RPMI7951 (cell line): Measurements from ENCODE around the gene EXOSC2. TPM values are rescaled to one million over a fixed set of nuclear protein-coding genes. Genes with fewer than 3 reads are reported as not detected.

Experiments used
- DNase-seq: peaks from one replicate; pipeline ENCODE4 v3.0.0-alpha.2; 2012; ENCODE audit warnings: low read depth
- total RNA-seq: library from RNA; depleted of rRNA; stranded (reverse); fragments of >200 nt; shearing (Covaris generic); gene quantifications from 2 replicates; pipeline ENCODE4 v1.2.3, GENCODE V29; 2014

EXOSC2 gene
- total RNA-seq, 1 experiment from 2014 or later = 33.9 TPM

DNA sequence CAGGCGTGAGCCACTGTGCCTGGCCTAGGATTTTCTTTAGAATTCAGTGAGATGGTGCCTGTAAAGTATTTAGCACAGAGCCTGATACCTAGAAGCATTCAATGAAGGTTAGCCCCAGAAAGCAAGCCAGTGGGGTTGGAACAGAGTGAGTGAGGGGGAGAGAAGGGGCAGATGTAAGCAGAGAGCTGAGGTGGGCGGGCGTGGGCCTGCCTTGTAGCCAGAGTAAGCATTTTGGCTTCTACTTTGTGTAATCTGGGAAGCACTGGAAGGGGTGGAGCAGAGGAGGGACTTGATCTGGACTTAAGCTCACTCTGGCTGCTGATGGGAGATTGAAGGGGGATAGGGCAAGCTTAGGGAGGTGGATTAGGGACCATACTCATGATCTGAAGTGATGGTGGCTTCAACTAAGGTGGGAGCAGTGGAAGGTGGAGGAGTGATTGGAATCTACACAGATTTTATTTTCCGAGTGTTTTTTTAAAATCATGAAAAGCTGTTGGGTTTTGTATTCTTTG lies 2.6 kb downstream of the EXOSC2 start:
- no peak for DNase-seq

DNA sequence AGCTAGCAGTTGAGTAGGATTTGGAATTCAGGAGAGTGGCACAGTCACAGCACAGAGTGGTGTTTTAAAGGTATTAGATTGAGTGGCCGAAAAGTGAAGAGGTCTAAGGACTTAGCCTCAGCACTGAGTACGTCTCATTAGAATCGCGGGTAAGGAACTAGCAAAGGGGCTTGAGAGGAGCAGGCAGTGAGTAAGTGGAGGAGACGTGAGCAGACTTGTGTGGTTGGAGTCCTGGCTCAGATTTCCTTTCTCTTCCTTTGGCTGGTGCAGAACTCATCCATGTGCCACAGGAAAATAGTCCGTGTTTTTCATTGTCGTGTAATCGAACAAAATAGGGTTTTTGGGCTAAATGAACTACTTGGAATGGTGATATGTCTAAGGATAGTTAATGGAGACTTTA lies 3.4 kb downstream of the EXOSC2 start:
- DNase-seq = no peak

DNA sequence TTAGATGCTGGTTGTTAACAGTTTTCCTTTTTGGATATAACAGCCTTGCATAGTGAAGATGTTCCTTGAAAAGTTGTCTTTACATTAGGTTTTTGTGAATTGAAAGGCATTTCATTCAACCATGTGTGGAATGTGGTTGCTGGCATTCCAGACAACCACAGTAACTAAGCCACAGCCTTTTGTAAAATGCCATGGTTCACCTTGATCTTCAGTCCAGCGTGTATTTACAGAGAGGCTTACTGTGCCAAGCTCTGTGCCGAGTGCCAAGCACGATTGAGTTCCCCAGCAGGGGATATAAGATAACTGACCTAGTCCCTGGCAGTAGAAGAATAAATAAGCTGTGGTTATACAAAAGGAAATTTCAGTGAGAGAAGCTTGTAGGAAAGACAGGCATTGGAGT lies 4.9 kb downstream of the EXOSC2 start:
- no peak for DNase-seq

DNA sequence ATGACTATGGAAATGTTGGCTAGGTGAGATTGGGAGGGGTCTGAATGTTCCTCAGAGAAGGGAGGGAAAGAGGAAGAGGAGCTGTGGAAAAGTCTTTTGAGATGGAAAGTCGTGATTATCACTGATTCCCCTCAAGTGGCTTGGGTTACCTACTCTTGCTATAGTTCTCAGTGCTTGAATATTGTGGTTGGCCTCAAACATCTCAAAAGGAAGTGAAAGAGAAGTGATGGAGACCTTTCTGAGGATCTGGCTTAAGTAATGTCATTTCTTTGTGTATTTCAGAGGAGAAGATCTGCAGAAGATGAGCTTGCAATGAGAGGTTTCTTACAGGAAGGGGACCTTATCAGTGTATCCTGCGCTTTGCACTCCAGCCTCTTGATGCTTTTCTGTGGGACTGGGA lies 5.5 kb downstream of the EXOSC2 start:
- no peak for DNase-seq

DNA sequence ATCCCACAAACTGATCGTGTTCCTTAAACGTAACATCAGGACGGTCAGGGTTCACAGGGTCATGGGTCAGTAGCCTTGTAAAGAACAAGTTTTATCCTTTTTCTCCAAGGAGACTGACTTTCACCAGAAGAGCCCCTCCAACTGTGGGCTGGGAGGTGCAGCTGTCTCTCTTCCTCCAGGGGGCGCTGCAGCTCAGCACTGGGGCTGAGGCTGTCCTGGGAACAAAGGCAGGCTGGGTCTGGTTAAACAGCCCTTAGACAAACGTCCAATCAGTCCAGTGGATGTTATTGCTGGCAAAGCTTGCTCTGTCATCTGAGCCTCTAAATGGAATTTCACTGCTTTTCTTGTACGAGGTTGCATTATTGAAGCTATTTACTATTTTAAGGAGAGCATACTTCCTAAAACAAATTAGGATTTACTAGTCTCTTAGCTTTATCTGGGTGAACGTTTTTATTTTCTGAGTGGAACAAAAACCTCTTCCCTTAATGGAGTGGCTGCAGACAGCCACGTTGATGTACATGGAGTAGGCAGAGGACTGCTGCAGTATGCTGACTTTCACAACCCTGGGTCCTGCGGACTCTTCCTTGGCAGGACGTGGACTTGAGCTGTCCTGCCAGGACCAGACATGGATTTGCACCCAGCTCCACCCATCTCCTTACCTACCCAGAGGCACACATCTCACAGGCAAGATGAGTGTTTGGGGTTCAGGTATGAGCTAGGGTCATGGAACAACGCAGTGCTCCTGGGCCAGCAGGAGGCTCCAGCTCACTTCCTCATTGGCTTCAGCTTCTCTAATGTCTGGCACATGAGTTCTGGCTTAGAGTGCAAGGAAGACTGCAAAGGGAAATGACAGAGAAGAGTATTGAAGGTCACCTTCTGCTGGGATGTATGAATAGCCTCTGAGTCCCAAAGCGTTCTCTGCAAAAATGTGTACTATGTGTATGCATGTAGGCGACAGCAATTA lies 7.8 kb downstream of the EXOSC2 start:
- no peak for DNase-seq

DNA sequence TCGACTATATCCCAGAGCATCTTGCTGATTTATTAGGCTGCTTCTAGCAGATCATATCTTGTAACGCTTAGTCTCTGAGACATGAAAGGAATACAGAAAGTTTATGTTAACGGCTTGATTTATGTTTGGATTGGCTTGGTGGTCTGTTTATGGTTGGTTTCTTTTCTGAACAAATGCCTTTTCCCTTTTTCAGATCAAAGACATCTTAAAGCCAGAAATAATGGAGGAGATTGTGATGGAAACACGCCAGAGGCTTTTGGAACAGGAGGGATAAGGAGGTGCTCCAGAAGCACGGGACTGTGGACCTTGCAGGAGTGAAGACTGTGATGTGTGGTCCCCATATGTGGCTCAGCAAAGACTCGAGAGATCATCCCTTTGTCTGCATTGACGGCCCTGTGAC lies 9.9 kb downstream of the EXOSC2 start:
- DNase-seq = no peak

DNA sequence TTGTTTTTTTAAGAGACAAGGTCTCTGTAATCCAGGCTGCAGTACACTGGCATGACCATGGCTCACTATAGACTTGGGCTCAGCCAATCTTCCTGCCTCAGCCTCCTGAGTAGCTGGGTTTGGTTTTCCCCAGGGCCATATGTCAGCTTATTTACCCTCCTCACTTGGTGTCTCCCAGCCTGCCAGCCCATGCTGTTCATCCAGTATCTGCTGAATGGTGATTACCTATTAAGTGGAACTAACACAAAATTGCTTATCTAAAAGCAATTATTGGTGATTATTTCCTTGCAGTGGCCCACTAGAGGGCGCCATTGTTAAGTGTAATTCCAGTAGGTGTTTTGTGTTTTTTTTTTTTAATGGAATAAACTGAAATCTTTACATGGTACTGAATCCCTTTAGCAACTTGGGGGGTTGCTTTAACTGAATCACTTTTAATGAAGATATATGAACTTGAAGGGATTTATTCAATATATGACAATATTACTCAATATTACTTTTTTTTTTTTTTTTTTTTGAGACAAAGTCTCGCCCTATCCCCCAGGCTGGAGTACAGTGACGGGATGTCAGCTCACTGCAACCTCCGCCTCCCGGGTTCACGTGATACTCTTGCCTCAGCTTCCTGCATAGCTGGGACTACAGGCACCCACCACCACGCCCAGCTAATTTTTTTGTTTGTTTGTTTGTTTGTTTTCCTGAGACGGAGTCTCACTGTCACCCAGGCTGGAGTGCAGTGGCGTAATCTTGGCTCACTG lies 13.8 kb downstream of the EXOSC2 start:
- peak; percentile 54 for DNase-seq

DNA sequence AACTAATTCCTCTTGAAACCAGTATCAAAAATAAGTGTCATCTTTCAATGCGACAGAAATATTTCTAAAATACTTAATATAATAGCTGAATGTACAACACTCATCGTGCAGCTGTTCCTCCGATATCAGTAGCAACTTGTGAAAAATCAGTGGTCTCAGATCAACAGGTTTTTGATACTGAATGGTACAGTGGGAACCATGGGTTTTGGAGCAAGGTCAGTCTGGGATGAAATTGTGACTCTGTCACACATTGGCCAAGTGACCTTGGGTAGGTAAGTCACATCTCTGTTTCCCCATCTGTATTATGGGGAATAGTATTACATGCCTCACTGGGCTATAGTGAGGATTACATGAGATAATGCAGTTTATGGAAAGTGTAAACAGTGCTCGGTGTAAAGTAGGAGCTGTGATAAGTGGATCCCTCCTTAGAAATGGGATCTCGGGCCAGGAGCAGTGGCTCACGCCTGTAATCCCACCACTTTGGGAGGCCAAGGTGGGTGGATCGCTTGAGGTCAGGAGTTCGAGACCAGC lies 17.3 kb downstream of the EXOSC2 start:
- DNase-seq = no peak

DNA sequence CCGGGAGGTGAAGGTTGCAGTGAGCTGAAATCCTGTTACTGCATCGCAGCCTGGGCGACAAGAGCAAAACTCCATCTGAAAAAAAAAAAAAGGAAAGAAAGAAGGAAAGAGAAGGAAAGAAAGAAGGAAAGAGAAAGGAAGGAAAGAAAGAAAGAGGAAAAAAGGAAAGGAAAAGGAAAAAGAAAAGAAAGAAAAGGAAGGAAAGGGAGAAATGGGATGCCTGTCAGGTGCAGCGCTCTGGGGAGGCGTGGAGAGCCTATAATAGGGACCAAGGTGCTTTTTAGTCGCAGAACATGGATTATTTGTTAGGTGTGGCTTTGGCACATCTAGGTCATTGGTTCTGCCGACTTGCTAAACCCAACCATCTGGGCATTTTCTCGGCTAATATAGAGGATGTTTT lies 17.9 kb downstream of the EXOSC2 start:
- no peak for DNase-seq

DNA sequence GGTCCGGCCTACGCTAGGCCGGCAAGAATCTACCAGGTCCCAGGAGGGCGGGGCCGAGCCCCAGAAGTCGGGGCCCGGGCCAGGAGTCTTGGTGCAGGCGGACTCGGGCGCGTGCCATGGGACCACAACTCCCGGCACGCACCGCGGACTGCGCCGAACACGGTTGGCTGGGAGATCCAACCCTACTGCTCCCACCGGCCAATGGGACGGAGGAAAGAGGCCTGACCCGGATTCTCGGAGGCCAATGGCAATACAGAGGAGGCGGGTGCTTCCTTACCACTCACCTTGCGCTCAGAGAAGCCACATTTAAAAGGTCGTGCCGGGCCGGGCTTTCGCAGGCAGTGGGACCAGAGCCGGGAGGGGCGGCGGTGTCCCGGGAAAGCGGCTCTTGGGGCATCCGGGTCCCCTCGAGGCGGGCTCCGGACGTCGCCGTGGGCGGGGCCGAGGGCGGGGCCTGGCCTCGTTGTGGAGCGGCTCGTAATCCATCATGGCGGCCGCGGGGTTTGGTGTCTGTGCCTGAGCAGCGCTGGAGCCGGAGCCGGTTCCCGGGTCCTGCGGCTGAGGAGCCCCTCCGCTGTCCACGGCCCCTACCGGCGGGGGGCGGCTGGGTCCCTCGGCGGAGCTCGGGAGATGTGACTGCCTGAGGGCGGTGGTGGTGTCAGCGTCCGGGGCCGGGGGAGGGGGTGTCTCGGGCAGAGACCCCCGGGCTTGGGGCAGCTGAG lies 19.1 kb downstream of the EXOSC2 start:
- DNase-seq = peak; percentile 98

DNA sequence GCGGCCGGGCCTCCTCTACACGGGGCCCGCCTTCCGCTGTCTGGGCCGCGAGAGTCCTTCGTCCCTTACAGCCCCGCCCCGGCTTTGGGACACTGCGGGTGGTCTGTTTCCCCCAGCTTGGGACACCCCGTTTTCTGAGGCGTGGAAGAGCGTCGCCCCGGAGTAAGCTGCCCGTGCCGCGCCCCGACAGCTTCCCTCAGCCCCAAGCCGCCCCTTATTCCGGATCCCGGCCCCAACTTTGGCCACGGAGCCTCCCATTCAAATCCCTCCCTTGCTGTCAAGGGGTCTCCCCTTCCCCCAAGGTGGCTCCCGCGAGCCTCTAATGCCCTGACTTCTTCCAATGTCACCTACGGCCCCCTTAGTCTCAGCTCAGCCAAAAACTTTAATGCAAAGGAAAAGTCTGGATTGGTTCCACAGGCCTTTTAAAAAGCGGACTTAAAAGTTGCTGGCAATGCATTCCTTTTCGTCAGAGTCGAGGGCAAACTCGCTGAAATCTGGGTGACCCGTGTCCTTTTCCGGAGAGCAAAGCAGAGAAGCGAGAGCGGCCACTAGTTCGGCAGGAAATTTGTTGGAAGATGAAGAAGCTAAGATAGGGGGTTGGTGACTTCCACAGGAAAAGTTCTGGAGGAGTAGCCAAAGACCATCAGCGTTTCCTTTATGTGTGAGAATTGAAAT lies 19.8 kb downstream of the EXOSC2 start:
- peak; percentile 45 for DNase-seq

DNA sequence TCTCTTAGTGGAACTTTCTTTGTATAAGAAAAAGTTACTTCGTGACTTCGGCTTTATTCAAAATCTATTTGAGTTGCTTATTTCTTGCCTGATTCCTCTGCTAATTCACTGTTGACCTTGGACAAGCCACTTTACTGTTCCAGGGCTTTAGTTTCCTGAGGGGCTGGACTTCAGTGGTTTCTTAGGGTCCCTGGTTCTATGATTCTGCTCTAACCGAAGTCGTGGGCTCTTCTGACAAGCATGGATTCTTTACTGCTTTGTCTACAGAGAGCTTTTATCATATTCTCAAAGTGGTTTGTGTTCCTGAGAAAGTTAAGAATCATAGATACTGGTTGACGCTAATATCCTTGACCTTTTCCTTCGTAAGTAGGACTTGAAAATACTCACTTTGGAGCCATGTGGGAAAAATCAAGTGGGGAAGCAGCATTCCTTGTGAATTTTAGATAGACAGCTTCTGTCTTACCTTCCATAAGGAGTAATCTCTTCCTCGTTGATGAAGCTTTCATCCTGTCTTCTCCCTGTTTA lies 21.1 kb downstream of the EXOSC2 start:
- DNase-seq = no peak

DNA sequence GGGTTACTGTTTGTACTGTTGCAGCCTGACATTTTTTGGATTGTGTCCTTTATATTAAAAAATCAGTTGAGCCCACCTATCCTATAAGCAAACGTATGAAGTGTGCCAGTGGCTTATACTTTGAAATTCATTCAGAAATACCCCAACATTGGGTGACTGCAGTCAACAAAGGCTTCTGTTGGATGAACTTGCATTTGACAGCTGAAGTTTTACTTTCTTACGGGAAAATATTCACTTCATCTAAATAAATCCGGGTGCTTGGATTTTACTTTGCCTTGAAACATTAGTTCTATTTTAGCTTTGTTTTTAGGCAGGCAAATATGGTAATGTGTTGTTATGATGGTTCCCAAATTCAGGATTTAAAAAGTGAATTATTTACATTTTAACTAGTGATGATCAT lies 21.7 kb downstream of the EXOSC2 start:
- no peak for DNase-seq

DNA sequence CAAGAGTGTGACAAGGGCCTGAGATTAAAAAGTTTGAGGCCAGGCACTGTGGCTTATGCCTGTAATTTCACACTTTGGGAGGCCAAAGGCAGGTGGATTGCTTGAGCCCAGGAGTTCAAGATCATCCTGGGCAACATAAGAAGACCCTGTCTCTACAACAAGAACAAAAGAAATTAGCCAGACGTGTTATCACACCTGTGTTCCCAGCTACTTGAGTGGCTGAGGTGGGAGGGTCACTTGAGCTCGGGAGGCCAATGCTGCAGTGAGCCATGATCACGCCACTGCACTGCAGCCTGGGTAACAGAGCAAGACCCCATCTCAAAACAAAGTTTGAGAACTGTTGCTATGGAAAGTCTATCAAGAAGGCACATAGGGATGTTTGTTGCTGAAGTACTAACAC lies 25.0 kb downstream of the EXOSC2 start:
- no peak for DNase-seq

DNA sequence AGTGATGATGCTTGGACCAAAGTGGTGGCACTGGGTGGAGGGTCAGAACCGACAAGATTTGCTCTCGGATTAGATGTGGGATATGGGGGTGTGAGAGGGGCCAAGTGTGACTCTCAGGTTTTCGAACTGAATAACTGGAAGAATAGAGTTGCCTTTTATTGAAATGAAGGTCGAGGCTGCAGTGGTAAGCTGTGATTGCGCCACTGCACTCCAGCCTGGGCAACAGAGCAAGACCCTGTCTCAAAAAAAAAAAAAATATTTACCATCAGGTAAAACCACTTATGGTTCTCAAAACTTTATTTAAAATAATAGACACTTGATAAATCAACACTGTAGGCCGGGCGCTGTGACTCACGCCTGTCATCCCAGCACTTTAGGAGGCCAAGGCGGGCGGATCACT lies 27.2 kb downstream of the EXOSC2 start:
- no peak for DNase-seq

DNA sequence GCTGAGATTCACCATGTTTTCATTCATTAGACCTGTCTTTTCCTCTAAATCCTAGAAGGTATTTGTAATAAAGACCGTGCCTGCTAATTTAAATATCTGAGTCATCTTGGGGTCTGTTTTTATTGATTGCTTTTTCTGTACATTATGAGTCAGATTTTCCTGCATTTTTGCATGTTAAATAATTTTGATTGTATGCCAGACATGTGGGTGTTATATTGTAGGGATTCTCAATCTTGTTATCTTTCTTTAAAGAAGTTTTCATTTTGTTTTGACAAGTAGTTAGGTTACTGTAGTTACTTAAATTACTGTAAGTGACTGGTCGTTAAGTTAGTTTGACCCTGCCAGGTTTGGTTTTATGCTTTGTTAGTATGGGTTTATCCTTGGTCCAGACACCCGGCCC lies 35.1 kb downstream of the EXOSC2 start:
- DNase-seq = peak; percentile 26

DNA sequence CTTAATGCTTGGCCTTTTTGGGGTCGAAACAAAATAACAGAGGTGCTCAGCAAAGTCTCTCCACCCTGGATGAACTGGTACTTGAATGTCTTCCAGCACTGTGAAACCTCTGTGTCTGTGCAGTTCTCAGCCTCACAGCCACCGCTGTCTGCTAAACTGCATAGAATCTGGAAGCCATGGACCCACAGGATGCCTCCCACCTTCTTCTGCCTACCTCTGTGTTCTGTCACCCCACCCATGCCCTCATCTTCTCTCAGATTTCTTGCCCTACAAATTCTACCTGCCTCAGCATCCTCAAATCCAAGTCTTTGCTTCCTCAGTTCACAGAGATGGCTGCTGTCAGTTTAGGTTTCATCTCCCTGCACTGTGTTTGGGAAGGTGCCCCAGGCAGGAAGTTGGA lies 35.6 kb downstream of the EXOSC2 start:
- DNase-seq = no peak

DNA sequence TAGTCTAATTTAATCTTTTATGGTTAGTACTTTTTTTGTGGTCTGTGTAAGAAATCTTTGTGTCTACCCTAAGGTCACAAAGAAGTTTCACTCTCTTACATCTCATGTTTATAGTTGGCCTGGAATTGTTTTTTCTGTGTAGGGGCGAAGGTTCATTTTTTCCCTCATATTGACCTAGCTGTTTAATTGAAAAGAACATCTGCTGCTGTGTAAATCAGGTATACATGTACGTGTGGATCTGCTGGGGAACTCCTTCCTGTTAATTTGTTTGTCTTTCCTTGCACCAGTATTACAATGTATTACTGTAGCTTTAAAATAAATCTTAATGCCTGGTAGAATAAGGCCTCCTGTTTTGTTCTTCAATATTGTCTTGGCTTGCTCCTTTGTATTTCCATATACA lies 37.8 kb downstream of the EXOSC2 start:
- no peak for DNase-seq

DNA sequence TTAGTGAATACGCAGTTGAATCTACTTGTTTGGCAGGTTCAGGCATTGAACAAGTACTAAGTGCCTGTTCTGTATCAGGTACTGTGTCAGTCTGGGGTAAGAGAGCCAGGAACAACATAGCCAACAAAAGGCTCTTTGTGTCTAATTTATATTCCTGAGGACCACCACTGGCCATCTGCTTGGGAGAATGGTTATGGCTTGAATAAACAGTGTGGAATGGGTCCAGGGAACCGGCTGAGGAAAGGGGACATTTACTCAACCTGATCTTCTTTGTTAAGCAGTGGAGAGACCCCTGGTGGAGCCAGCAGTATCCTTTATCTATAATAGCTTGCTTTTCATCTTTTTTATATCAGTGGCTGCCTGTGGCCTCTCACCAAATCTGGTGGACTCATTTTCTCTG lies 38.6 kb downstream of the EXOSC2 start:
- DNase-seq = no peak

DNA sequence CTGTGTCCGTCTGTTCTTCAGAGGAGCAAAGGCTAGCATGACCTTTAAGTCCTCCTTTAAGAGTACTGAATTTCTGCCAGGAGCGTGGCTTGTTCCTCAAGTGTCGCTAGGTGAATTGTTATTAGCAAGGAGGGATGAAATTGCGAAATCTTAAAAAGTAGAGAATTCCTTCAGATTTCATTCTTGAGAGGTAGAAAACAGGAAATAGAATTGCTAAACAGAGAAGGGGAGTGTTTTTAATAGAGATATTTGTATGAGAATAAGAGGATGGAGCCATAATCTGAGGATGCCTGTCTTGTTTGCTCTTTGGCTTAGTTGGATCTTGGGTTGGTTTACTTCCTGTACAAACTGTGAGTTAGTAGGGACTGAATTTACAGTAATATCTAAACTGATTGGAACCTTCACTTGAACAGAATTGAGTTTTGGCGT lies 39.2 kb downstream of the EXOSC2 start:
- no peak for DNase-seq

DNA sequence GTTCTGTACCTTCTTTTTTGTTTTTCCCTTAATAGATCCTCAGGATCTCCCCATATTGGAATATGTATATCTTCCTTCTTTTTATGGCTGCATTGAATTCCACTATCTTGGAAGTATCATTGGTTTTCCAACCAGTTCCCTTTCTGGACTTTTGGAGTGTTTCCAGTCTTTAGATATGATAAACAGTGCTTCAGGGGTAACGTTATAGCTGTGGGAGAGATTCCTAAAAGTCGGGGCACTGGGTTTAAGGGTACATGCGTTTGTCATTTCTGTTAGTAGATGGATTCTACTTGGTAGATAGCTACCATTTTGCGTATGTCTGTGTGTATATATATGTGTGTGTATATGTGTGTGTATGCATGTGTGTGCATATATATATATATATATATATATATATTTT lies 42.0 kb downstream of the EXOSC2 start:
- no peak for DNase-seq
